ENCODE results near the gene FBXL13. TPM values are rescaled to one million over a fixed set of nuclear protein-coding genes. Genes with fewer than 3 reads are reported as not detected.
"Not testable (repeated sequence)": the region's sequence is repeated elsewhere in the genome, so short reads cannot be mapped to it uniquely, and the experiment has no call there.

FBXL13 gene
- total RNA-seq, 1 donor from 2014 or later = 0.98 TPM

DNA sequence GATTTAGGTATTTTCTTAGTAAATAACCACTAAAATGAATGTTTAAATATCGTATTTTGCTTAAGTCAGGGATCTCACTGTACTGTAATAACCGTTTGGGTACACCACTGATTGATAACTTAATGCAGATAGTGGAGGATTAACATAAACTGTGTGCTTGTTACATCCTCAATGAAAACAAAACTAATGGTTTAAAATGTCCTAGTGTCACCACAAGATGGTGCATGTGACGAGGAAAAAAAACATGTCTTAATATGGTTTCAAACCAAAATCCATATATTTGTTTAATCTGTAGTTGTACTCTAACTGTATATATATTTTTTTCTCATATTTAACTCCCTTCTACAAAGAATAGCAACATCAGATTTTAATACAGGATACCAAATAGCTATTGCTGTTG lies 19.5 kb upstream of the FBXL13 start:
- H3K4me1 ChIP-seq = no peaks in the 10 kb centered on the region
- TF ChIP-seq POLR2AphosphoS5 (IDR thresholded peaks at IDR 0.05; ENCODE audit: insufficient read depth in 1 of 2, low read depth in 1 of 2) (no peak), CTCF (IDR thresholded peaks at IDR 0.05) (no peak), POLR2A (IDR thresholded peaks at IDR 0.05) (no peak)
- no peak overlapping the region for H3K27ac ChIP-seq
- no peaks in the 10 kb centered on the region for H3K9me3 ChIP-seq
- H3K36me3 ChIP-seq = peaks cover 0 to 13% of the 10 kb centered on the region in 2 donors
- no peak overlapping the region for H3K4me3 ChIP-seq
- intact Hi-C loops (cut with DNase I) = no loop called here
- DNase-seq (ENCODE audit: extremely low spot score in 2 of 2) = no peak
- no peaks in the 10 kb centered on the region for H3K27me3 ChIP-seq

- no peak for DNase-seq (ENCODE audit: extremely low spot score in 2 of 2)
- peaks cover 0 to 16% of the 10 kb centered on the region in 2 donors for H3K36me3 ChIP-seq
- intact Hi-C loops (cut with DNase I) = no loop called here
Observed at GRCh38 chr7:103093429-103093828, 18.8 kb upstream of the FBXL13 start.

GRCh38 chr7:103092321-103092720 lies 17.7 kb upstream of the FBXL13 start:
- DNase-seq (ENCODE audit: extremely low spot score in 2 of 2); intact Hi-C loops (cut with DNase I); H3K27ac ChIP-seq; H3K4me1 ChIP-seq; H3K9me3 ChIP-seq; H3K4me3 ChIP-seq; H3K27me3 ChIP-seq: not testable (repeated sequence)
- H3K36me3 ChIP-seq = peaks cover 0 to 26% of the 10 kb centered on the region in 2 donors

More at GRCh38 chr7:103093429-103093828, 18.8 kb upstream of the FBXL13 start:
- no peaks in the 10 kb centered on the region for H3K9me3 ChIP-seq
- no peak overlapping the region for H3K4me3 ChIP-seq
- H3K27me3 ChIP-seq = no peaks in the 10 kb centered on the region
- TF ChIP-seq POLR2A (IDR thresholded peaks at IDR 0.05) = no peak
- TF ChIP-seq POLR2AphosphoS5 (IDR thresholded peaks at IDR 0.05; ENCODE audit: insufficient read depth in 1 of 2, low read depth in 1 of 2) = no peak
- TF ChIP-seq CTCF (IDR thresholded peaks at IDR 0.05) = no peak
- no peak overlapping the region for H3K27ac ChIP-seq
- no peaks in the 10 kb centered on the region for H3K4me1 ChIP-seq

DNA sequence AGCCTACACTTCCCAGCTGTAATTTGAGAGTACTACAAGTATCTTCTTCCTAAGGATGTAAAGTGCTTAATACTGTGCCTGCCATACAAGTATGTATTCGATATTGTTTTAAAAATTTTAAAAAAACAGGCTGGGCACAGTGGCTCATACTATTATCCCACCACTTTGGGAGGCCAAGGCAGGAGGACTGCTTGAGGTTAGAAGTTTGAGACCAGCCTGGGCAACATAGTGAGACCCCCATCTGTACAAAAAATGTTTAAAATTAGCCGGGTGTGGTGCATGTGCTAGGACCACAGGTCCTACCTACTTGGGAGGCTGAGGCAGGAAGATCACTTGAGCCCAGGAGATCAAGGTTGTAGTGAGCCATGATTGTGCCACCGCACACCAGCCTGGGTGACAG lies 8.6 kb upstream of the FBXL13 start:
- intact Hi-C loops (cut with DNase I) = no loop called here

GRCh38 chr7:103082497-103082896 lies 7.9 kb upstream of the FBXL13 start:
- Histone ChIP-seq H3K9me3 (no peaks in the 10 kb centered on the region), H3K27me3 (no peaks in the 10 kb centered on the region), H3K4me3 (no peak overlapping the region), H3K36me3 (peaks cover 0 to 33% of the 10 kb centered on the region in 2 donors), H3K27ac (no peak overlapping the region), H3K4me1 (peaks cover under 1% of the 10 kb centered on the region)
- no peak for DNase-seq (ENCODE audit: extremely low spot score in 2 of 2)
- TF ChIP-seq POLR2AphosphoS5 (IDR thresholded peaks at IDR 0.05; ENCODE audit: insufficient read depth in 1 of 2, low read depth in 1 of 2) (no peak), POLR2A (IDR thresholded peaks at IDR 0.05) (no peak), CTCF (IDR thresholded peaks at IDR 0.05) (no peak)
- intact Hi-C loops (cut with DNase I) = no loop called here

More for the DNA sequence above, 8.6 kb upstream of the FBXL13 start:
- no peaks in the 10 kb centered on the region for H3K27me3 ChIP-seq
- no peaks in the 10 kb centered on the region for H3K4me1 ChIP-seq
- H3K27ac ChIP-seq = no peak overlapping the region
- no peak overlapping the region for H3K4me3 ChIP-seq
- no peaks in the 10 kb centered on the region for H3K9me3 ChIP-seq
- no peak for TF ChIP-seq POLR2A (IDR thresholded peaks at IDR 0.05)
- no peak for TF ChIP-seq CTCF (IDR thresholded peaks at IDR 0.05)
- no peak for TF ChIP-seq POLR2AphosphoS5 (IDR thresholded peaks at IDR 0.05; ENCODE audit: insufficient read depth in 1 of 2, low read depth in 1 of 2)
- peaks cover 0 to 38% of the 10 kb centered on the region in 2 donors for H3K36me3 ChIP-seq
- no peak for DNase-seq (ENCODE audit: extremely low spot score in 2 of 2)

All from vagina (tissue), 2 donors.